ENCODE data around the gene TMEM234.
"Not testable (repeated sequence)": the region's sequence is repeated elsewhere in the genome, so short reads cannot be mapped to it uniquely, and the experiment has no call there.

Gene TMEM234
- total RNA-seq: 8.1 to 18.5 reads per million in 2 experiments

- DNase-seq (ENCODE audit: low read depth): peak; percentile 87
Observed at GRCh38 chr1:32221980-32222755, at the start of gene TMEM234, which contains the start of gene EIF3I. TMEM234 (minus strand) TSS chr1:32222353; CDS start chr1:32222322, 31 bp downstream. EIF3I (plus strand) TSS chr1:32222407; CDS start chr1:32222442, 35 bp downstream.

DNA sequence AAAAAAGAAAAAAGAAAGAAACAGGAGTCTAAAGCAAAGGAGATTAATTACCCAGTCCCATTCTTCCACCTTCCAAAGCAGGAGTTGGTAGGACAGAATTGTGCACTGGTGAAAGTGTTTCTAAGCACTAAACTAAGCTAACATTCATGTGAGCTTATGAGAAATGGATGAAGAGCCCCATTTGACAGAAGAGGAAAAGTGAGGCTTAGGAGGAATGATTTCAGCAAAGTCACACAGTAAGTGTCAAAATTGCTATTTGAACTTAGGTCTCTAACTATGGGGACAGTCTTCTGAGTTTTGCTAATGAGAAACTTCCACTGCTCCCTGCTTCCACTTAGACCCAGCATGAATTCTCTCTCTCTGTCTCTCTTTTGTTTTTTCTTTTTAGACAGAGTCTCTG, 47.6 kb upstream of the TMEM234 start:
- no peak for DNase-seq (ENCODE audit: low read depth)

GRCh38 chr1:32266921-32267591, 44.9 kb upstream of the TMEM234 start:
- no peak for DNase-seq (ENCODE audit: low read depth)

GRCh38 chr1:32265846-32266245, 43.7 kb upstream of the TMEM234 start:
- DNase-seq (ENCODE audit: low read depth): no peak

GRCh38 chr1:32263744-32264143, 41.6 kb upstream of the TMEM234 start:
- no peak for DNase-seq (ENCODE audit: low read depth)

- not testable (repeated sequence) for DNase-seq (ENCODE audit: low read depth)
Observed at GRCh38 chr1:32263236-32263593, 41.1 kb upstream of the TMEM234 start.

GRCh38 chr1:32257227-32257508, 35.0 kb upstream of the TMEM234 start:
- no peak for DNase-seq (ENCODE audit: low read depth)

- no peak for DNase-seq (ENCODE audit: low read depth)
Observed at GRCh38 chr1:32256473-32257226, 34.5 kb upstream of the TMEM234 start.

DNA sequence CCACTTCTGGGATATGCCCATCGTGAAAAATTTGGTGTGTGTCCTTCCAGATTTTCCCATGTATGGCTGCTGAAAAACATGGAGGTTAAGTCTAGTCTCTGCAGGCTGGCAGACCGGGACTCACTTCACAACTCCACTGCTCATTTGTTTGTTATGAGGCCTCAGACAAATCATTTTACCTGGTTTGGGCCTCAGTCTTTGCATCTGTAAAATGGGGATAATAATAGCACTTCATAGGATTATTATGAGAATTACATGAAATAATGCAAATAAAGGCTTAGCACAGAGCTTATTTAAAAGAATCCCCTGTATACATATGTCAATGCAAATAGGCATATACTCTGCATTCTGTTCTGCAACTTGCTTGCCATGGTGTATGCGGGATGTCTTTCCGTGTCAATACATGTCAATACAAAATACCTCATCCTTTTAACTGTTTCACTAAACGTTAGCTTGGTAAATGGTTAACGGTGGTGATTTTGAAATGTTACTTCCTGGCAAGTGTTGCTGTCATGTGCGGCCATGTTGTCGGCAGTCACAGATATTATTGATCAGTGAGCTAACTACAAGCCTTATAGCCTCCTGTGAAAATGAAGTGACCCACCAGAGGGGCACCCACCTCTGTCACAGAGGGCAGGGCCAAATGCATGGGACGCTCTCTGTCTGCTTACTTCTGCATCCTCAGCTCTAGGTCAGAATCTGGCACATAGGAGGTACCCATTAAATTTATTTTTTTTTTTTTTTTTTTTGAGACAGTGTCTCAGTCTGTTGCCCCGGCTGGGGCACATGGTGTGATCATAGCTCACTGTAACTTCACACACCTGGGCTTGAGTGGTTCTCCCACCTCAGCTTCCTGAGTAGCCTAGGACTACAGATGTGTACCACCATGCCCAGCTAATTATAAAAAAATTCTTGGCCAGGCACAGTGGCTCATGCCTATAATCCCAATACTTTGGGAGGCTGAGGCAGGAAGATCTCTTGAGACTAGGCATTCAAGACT, 33.2 kb upstream of the TMEM234 start:
- DNase-seq (ENCODE audit: low read depth): no peak

GRCh38 chr1:32250893-32251716, 29.0 kb upstream of the TMEM234 start, which contains the start of gene LCK:
LCK (plus strand) TSS chr1:32251265; CDS start chr1:32274330, 23,065 bp downstream.
- no peak for DNase-seq (ENCODE audit: low read depth)

DNA sequence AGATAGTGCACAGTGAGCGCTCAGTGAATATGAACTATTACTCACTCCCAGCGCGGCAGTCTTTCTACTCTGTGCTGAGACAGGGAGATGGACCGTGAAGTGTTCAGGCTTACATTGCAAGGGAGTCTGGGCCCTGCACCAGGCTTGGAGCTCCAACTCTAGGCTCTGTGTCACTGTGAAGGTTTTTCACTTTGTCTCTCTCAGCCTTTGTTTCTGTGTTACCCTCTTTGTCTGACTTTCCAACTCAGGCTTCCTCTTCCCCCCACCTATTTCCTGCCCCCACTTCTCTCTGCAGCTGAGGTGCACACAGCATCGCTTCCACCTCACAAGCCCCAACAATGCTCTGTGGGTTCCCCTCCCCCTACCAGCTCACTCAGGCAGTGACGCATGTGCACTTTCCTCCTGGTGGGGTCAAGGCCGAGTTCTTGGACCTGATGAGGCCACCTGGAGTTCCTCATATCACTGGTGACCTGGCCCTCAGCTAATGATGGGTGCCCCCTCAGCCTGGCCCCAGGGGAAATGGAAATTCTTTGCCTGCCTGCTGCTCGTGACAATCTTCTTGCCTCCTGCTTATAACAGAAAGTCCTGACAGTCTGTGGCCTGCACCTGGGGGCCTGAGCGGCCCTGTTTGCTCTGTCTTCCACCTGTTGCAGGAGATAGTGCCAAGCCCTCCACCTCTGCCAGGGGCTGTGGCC, 27.8 kb upstream of the TMEM234 start:
- peak; percentile 79 for DNase-seq (ENCODE audit: low read depth)

GRCh38 chr1:32247983-32248889, 26.1 kb upstream of the TMEM234 start:
- peak; percentile 61 for DNase-seq (ENCODE audit: low read depth)

- DNase-seq (ENCODE audit: low read depth): no peak
Observed at GRCh38 chr1:32247452-32247851, 25.3 kb upstream of the TMEM234 start.

DNA sequence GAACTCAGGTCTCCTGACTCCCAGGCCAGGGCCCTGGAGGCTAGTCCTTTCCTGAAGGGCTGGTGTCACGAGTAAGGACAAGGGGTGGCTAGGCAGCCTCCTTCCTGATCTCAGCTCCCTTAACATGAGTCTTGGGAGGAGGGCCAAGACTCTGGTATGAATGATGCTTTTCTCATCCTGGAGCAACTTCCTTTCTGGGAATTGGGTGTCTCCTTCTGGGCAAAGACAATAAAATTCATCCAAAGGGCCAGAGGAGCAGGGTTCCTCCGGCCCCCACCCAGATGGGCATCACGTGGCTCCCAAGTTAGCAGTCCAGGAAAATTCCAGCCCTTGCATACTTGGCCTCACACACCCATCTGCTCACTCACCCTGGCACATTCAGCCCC, 24.7 kb upstream of the TMEM234 start, which contains the start of gene FAM167B:
Gene FAM167B (plus strand): TSS at position 335 of the 386 bp plus-strand sequence. CDS start 200 bp downstream, outside the sequence.
- no peak for DNase-seq (ENCODE audit: low read depth)

DNA sequence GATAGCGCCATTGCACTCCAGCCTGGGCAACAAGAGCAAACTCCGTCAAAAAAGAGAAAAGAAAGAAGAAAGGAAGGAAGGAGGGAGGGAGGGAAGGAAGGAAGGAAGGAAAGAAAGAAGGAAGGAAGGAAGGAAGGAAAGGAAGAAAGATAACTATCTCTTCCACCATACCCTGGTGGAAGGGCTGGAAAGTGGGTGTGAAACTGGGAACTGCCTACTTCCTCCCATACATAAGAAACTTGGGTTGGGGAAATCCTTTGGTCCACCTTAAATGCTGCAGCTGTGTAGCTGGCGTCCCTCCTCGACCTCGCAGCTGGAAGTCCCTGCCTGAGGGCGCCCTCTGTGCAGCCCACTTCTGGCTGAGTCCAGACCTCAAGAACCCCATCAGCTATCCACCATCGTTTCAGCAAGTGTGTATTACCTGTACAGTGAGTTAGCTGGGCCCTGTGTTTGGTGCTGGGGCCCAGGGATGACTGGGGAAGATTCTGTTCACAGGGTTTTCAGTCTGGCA, 20.2 kb upstream of the TMEM234 start:
- no peak for DNase-seq (ENCODE audit: low read depth)

- DNase-seq (ENCODE audit: low read depth): no peak
Observed at GRCh38 chr1:32241001-32241763, 19.0 kb upstream of the TMEM234 start.

GRCh38 chr1:32240140-32240951, 18.2 kb upstream of the TMEM234 start:
- DNase-seq (ENCODE audit: low read depth): peak; percentile 43
